Pons (tissue), 1 donor: ENCODE data around the gene MXRA7.
"Not testable (repeated sequence)": the region's sequence is repeated elsewhere in the genome, so short reads cannot be mapped to it uniquely, and the experiment has no call there.

Experiments
- DNase-seq: peaks from one replicate; pipeline ENCODE4 v3.0.0-alpha.2; 2016; ENCODE audit warnings: low spot score

Gene MXRA7

DNA sequence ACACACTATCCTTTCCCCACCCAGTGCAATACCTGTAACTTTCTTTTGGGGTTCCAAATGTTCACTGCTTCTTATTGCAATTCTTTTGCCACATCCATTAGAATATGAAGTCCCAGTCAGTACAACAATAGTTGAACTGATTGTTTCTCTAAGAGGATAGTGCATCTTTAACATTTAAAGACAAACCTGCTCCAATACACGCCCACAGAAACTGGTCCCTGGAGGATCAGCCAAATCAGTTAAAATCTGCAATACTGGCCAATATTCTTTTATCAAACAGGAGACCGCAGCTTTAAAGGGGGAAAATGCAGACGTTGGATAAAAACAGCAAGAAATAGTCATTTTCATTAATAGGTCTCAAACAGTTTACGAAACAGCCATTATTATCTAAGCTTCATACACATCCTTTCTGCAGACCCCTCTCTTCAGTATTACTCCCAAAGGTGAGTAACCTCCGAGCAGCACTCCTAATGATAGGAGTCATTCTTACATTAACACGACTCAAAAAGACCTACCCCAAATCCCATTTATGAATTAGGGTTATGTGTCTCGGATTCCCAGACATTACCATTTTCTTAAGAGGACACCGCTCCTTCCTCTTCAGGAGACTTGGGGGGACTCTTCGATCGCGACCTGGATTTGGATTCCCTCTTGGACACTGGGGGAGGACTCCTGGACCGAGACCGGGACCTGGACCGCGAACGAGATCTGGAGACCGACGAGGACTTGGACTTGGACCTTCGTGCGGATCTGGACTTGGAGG is 25.0 kb upstream of the MXRA7 start:
- DNase-seq = no peak

DNA sequence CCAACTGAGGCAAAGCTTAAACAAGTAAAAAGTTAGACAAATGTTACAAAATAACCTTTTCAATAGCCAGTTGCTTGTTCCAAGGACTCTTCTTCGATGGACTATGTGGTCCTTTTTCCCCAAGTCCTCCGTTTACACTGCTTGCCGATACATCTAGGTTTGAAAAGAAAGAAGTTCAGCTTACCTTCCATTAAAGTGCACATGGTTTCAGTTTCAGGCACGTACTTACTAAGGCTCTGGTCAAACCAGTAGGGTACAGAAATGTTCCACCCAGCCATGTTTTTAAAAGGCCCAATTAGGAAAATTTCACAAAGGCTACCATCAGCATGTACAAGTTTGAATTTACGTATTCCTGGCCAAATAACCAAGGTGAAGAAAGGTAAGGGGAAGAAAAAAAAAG is 24.2 kb upstream of the MXRA7 start:
- no peak for DNase-seq

DNA sequence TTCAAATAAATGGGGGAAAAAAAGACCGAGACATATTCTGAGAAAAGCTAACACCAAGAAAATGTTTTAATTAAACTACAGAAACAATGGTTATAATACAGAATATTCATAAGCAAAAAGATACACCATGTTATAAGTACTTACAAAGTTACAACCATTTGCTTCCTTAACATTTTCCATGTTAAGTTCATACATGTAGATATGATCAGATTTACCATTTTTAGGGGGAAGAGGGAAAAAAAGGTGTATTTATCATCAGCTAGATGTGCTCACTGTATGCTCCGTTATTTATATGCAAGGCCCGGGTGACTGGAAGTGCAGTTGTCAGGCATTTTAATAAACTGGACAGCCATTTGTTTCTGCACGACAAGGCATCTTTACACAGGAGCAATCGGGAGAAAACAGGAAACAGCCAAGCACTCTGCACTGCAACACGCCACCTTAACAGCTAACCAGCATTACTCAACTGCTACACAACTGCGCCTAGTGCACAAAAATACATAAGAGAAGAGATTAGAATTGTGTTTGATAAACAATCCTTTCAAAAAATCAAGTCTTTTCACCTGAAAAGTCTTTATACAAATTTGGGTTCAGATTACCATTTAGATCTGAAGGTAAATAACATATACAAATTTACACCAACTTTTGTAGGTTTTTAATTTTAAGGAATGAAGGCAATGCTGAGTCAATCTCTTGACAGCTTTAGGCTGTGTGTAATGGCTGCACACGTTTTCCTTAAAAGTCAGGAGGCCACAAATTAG is 23.5 kb upstream of the MXRA7 start:
- DNase-seq = no peak

GRCh38 chr17:76733618-76733957 is 22.8 kb upstream of the MXRA7 start:
- DNase-seq = no peak

DNA sequence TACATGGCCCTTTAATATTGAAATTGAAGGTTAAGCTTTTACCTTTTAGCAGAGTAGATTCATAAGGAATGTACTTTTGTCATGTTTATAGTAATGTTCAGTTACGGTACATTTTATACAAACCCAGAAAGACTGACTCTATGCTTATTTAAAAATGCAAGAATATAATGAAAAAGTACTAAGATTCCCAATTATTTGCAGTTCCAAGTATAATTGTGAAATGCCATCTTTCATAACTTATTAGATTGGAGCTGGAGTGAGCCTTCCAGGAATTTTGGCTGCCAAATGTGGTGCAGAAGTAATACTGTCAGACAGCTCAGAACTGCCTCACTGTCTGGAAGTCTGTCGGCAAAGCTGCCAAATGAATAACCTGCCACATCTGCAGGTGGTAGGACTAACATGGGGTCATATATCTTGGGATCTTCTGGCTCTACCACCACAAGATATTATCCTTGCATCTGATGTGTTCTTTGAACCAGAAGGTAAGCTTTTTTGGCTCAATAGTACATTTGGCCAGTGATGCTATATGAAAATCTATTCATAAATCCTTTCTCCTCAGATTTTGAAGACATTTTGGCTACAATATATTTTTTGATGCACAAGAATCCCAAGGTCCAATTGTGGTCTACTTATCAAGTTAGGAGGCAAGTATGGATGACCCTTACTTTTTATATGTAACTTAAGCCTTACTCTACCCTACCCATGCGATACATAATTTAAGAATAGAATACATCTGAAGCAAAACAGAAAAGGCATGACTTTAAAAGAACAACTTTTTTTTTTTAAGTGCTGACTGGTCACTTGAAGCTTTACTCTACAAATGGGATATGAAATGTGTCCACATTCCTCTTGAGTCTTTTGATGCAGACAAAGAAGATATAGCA is 22.2 kb upstream of the MXRA7 start:
- no peak for DNase-seq

DNA sequence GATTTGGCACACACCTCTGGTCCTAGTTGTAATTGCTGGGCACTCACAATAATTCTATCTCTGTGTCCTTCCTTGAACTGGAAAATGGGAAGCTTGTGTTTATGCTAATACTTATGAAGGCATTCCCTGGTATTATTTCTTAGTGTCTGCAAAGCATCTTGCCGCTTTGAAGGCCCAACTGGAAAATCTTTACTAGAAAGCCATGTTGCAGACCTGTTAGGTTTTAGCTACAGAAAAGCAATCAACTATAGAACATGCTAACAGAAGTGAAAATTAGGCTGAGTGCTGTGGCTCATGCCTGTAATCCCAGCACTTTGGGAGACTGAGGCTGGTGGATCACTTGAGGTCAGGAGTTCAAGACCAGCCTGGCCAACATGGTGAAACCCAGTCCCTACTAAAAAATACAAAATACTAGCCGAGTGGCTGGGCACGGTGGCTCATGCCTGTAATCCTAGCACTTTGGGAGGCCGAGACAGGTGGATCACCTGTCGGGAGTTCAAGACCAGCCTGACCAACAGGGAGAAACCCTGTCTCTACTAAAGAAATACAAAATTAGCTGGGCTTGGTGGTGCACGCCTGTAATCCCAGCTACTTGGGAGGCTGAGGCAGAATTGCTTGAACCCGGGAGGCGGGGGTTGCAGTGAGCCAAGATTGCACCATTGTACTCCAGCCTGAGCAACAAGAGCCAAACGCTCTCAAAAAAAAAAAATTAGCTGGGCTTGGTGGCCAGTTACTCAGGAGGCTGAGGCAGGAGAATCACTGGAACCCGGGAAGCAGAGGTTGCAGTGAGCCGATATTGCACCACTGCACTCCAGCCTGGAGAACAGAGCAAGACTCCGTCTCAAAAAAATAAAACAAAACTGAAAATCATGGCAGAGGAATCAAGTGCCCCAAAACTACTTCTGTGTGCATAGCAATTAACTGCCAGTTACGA is 21.3 kb upstream of the MXRA7 start:
- not testable (repeated sequence) for DNase-seq

GRCh38 chr17:76727745-76728456 is 17.1 kb upstream of the MXRA7 start:
- DNase-seq = no peak

DNA sequence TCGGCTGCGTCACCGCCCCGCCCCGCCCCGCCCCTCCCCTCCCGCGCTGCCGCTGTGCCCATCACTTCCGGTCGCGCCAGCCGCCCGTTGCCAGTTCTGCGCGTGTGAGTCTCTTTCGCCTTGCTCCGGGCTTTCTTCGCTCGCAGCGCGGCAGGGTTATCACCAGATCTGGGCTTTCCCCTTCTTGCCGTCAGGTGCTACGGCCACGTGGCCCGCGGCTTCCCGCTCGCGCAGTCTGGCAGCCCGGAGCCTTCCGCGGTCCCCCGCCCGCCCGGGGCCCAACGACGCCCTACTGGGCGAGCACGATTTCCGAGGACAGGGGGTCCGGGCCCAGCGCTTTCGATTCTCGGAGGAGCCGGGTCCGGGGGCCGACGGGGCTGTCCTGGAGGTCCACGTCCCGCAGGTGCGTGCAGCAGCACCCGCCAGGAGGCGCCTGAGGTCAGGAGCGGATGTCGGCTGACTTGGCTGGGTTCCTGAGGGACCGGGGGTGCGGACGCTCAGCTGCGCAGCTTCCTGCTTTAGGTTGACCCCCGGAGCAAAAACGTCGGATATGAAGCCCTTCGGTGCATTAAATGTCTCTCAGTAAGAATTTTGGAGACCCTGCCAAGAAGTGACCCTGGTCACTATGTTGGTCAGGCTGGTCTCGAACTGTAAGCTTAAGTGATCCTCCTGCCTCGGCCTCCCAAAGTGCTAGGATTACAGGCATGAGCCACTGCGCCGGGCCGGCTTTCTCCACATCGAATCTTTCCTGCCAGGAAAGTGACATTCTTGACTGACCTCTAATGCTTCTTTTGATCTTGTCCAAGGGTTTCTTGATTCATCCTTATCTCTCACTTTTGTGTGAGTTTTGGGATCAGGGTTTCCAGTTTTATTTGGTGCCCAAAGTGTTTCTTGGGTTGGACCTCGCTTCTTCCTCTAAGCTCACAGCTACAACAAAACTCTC is 16.3 kb upstream of the MXRA7 start, which contains the start of gene METTL23:
Gene METTL23, plus strand, starts transcription at position 64 of the 943 bp plus-strand sequence. CDS start 2,872 bp downstream, outside the sequence.
- DNase-seq = no peak

DNA sequence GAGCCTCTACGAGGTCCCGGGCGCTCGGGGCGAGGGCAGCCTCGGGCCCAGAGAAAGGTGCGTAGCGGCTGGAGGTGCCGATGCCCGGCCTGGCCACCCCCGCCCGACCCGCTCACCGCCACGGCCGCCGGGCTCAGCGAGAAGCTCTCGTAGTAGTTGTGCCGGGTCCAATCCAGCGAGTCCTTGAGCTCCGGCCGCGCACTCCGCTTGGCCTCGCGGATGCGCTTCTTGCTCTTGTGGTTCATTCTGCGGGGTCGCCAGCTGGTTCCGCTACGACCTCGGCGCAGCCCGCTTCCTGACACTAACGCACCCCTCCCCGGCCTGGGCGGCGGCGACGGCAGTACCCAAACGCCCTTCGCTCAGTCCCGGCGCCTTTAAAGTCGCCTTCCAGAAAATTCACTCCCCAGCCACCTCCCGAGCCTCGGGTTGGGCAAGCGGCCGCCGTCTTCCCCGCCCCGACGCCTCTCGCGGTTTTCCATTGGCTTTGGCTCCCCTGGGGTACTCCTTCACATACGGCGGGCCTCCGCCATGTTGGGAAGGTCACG is 15.5 kb upstream of the MXRA7 start, which contains the start of gene JMJD6:
Gene JMJD6, minus strand, starts transcription at position 376 of the 545 bp plus-strand sequence. Its CDS starts 131 bp downstream, at position 245.
- peak; percentile 94 for DNase-seq

DNA sequence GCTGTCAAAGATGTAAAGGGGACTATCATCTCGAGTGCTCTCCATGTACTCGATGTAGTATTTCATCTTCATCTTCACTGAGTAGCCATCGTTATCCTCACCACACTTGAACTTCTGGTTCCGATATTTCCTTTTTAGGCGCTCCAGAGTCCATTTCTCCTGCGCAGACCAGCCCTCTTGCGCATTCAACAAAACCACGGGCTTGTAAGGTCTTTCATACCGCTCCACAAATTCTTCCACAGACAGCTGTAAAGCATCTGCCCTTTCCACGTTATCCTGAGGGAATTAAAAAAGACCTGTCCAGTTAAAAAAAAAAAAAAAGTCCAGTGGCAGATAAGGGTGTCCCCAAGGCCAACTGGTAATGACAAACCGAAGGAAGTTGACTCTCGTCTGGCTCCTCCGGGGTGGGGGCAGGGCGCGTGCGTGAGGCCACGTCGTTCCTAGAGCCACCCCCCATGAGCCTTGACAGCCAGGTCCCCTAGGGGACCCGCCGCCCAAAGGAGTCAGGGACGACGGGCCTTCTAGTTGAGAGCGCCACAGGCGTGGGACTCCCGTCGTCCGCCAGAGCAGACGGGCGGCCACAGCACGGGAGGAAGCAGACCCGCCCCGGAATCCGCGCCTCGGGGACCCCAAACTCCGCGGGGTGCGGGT is 14.9 kb upstream of the MXRA7 start:
- peak; percentile 54 for DNase-seq

GRCh38 chr17:76723812-76724211 is 13.0 kb upstream of the MXRA7 start:
- DNase-seq = no peak

- not testable (repeated sequence) for DNase-seq
Measured at GRCh38 chr17:76722977-76723376, 12.2 kb upstream of the MXRA7 start.

- DNase-seq = no peak
Measured at GRCh38 chr17:76722279-76722678, 11.5 kb upstream of the MXRA7 start.

DNA sequence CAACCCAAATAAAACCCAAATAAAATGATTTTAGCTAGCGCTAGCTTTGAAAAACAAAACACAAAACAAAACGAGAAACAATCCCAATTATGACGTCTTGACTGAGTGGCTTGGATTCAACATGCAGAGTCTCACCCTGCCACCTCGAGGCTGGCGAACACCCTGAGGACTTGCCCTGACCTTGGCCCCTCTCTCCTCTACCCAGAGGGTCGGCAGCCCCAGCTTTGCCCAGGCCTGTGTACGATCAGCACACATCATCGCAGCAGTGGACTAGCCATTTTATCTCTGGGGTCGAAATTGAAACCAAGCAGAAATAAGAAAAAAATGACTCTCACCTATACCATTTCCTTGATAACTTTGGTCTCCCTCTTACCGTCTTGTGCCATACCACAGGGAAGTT is 10.7 kb upstream of the MXRA7 start:
- no peak for DNase-seq

- DNase-seq = no peak
Measured at GRCh38 chr17:76720941-76721340, 10.2 kb upstream of the MXRA7 start.

- no peak for DNase-seq
Measured at GRCh38 chr17:76720211-76720610, 9.4 kb upstream of the MXRA7 start.

DNA sequence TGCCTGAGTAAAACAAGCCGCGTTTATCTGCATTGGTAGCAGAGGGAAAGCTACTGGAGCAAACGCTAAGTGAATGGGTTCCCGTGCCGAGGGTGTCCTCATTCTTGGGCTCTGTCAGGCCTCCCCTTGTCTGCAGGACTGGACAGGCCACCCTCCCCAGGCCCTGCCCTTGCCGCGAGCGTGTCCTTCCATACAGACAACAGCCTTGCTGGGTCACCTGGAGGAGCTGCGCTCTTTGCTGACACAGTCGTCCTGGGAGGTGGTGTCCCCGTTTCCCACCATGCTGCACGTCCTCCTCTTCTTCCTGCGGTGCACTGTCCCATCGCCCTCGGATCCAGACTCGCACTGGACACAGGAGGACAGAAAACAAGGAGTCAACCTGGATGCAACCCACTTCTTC is 7.8 kb upstream of the MXRA7 start:
- no peak for DNase-seq

DNA sequence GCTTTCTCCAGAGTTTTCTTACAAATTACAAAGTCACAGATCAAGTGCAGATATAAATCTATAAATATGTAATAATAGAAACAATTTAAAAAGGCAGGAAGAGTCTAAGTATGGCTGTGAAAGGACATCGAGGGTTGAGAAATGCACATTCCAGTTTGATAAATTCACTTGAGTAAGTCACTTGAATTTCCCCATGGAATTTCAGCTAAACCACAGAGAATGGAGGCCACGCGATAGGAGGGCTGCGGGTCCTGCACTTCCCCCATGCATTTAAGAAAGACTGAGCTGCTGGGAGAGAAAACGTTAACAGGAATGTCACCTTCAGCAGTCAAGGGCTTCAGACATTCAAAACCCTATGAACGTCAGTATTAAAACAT is 6.1 kb upstream of the MXRA7 start:
- no peak for DNase-seq
